HG03565 (cell line): ENCODE results near the gene PRKAR2B.
"Not testable (repeated sequence)": the region's sequence is repeated elsewhere in the genome, so short reads cannot be mapped to it uniquely, and the experiment has no call there.

Source experiments
- ATAC-seq: cut with Tn5 transposase; IDR thresholded peaks from one replicate; pipeline ENCODE4 v1.9.1; 2021; ENCODE audit warnings: mild to moderate bottlenecking, moderate library complexity; ENCODE audit not compliant: unreplicated experiment

PRKAR2B gene

DNA sequence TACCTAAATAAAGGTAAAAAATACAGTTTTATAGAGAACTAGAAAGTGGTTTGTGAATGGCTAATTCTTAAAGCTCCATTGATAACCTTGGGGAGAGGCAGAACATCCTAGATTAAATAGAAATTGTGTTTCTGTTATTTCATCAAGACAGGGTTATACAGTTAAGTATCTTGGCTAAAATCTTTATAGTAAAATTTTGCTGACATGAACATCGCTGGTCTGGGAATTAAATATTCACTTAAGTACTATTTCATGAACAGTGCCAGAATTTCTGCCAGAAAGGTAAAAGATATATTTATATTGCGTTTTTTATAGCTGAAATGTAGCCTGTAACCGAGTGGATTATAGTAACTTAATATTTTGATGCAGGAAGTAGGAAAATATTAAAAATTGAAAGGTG, 70.6 kb downstream of the PRKAR2B start:
- ATAC-seq: no peak

DNA sequence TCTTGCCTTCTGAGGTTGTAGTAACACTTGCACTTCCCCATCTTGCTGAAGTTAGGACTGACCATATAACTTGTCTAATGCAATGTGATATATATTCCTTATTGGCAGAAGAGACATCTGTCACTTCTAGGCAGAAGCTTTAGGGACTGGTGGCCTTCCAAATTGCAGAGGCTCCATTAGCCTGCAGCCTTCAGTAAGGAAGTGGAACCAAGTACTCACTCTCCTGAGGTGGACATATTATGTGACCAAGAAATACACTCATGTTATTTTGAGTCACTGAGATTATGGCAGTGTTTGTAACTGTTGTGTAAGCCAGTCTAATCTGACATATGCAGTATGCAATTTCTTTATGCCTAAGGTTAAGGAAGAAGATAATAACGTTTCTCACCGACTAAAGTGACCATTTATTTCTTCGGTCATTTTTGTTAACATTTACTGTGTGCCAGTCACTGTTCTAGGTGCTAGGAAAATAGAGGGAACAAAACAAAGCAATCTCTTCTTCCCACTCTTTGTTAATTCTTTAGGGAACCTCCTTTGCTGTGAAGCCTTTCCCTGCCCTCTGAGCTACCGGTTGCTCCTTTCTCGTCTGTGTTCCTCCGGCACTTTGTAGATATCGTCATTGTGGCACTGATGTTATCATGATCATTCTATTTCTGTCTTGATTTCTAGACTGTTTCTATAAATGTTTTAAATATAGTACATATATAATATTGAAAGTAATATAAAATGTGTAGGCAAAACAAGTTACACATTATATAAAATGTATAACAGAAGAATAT, 71.4 kb downstream of the PRKAR2B start:
- ATAC-seq: no peak

DNA sequence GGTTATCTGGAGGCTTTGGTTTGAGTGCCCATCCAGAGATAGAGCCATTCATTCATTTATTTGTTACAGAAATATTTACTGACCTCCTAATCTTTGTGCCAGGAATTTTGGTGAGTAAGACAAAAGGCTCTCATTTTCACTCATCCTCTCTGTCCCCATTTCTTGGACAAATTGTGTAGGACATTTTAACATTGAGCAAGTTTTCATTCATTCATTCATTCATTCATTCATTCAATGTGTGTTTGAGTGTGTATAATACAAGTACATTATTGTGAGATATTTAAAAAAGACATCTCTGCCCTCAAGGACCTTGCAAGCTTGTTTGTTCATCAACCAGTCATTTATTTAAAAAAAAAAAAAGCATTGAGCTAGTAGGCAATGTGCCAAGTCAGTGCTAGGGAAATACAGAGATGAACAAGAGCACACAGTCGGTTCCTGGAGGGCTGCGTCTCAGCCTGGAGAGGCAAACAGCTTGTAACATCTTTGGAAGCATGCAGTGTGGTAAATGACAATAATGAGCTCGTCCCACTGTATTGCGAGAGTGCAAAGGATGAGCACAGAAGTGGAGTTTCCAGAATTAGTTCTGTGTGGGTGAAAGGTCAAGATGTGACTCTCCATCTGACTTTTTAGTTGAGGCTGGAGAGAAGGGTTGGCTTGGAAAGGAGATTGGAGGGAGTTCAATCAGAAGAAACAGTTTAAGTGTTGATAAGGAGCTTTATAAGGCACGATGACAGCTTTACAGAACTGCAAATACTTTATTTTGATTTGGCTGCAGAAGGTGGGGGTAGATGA, 73.8 kb downstream of the PRKAR2B start:
- ATAC-seq: no peak

DNA sequence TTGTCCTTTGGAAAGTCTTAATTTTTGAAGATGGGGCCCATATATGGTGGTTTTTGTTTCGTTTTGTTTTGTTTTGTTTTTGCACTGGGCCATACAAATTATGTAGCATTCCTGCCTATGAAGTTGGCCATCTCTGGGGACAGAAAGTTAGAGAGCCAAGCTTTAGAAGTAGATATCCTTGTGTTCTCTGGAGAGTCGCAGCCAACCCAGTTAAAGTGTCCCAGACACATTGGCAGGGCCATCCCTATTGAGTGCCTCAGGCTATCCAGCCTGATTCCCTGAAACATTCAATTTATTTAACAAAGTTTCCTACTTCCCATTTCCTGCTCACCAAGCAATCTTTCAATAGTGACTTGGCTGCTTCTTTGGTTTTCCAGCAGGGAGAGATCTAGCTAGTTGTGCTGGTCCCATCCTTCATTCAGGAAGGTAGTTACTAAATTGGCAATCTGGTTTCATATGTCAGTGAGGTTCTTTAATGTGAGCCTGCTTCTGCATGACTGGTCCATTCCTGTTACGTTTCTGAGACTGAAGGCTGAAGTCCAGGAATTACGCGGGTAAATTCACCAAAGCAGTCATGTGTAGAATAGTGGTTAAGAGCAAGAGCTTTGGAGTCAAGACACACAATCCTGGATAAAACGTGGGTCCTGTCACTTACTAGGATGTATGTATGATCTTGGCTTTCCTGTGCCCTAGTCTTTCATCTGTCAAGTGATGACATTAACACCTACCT, 75.0 kb downstream of the PRKAR2B start:
- no peak for ATAC-seq

DNA sequence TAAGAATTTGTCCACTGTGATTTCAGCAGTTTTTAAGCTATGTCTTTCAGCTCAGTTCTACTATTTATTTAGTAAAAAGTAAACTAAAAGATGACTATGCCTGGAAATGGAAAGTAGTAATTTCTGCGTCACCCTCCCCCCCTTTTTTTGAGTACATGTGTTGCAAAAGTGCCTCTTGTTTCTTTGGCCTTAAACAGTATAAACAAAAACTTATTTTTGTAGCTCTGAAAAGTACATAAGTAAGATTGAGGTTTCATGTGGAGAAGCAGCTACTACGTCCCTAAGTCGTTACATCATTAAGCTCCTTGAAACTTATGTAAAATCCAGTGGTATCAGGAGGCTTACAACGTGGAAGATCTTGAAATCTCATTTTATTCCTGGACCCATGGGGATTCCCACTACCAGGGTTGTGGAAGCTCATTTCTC, 78.0 kb downstream of the PRKAR2B start:
- ATAC-seq: no peak

DNA sequence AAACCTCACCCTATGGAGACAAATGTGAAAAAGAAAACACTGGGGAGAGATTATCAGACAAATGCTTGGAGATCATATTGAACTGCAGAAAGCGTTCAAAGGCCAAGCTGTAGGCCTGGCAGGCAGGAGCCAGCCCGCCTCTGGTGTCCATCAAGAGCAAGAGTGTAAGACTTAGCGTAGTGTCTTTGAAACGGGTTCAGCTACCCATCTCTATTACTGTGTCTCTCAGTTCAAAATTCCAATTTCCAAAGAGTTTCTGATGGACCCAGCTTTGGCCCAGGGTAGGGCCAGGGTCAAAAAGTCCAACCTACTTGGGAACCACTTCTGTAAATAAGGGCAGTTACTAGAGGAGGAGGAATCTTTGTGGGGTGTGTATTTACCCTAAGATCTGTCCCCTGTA, 78.9 kb downstream of the PRKAR2B start:
- ATAC-seq: no peak

DNA sequence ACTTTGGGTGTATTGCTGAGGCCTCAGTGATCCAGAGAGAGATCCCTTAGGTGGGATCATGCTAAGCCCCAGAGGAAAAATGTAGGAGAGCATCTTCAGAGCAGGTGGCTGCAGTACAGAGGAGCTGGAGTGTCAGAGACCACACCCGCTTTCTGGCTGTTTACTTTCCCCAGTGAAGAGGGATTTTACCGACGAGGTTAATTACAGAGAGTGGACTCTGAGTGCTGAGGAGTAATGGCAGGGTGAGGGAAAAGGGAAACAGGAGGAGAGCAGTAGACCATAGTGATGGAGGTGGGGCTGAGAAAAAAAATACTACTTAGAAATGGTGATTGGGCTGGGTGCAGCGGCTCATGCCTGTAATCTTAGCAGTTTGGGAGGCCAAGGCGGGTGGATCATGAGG, 81.0 kb downstream of the PRKAR2B start:
- ATAC-seq: no peak

DNA sequence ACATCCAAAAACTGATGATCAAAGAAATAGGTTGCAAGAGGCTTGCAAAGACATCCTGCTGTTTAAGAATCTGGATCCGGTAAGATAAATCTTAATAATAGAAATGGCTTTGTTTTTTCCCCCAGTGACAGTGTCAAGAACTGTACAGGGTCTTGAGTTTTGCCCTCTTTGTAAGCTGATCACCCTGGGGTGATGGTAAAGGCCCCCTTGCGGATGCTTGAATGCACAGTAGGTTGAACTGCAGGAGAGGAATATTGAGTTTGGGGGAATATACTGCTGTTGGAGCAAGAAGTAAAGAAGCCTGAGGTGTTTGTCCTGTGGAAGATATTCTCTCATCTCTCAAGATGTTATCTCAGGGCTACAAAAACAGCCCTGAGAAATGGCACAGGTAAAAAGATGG, 83.7 kb downstream of the PRKAR2B start:
- ATAC-seq: no peak

DNA sequence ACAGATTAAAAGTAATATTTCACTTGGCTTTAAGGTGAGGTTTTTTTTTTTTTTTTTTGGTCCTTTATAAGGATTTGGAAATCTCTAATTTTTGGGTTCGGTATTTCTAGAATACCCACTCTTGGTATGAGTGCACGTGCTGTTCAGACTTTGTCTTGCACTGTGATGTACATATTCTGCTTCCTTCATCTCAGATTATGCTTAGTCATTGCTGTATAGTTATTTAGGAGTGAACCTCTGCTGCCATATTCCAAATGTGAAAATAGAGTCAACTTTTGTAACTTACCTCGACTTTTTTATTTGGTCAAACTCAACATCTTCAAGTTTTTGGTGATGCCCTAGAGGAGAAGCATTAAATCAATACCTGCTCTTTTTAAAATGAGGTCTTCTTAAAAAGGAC, 84.2 kb downstream of the PRKAR2B start:
- no peak for ATAC-seq

DNA sequence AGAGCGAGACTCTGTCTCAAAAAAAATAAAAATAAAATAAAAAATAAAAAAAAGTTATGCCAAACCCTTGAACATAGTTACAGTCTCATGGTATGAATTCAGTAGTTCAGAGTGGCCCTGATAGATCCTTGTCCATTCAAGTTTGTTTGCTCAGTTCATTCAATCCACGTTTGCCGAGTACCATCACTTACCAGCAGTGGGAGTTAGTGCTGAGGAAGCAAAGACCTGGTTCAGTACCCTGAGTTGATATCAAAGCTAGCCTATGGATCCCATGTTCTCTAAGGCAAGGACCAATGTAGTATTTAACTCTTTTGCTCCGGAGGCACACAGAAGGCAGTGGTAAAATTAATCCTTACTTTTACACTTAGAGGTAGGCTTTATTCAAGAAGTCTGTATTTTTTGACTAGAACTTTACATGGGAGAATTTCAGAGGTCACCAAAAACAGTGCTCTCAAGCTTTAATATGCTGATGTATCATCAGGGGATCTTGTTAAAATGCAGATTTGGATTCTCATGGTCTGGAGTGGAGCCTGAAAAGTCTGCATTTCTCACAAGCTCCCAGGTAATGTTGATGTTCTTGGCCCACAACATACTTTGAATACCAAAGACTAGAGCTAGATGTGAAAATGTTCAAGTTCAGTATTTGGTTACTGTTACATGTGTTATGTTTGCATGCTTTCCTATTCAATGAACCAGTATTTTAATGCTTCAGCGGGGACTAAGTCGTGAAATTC, 86.1 kb downstream of the PRKAR2B start:
- no peak for ATAC-seq

DNA sequence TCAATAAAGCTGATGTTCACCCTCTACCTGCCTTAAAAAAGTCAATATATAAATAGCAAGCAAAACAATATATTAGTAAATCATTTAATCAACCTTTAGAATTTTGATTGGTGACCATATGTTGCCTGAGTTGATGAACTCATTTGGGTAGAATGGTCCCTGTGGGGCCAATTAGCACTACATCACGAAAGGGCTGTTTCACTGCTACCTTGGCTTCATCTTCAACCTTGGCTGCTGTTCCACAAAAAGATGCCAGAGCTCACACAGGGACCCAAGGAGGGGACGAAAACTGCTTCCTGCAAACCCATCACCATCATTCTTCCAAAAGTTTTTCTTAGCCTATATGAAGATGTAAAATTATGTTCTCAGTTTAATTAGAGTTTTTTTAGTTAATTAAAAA, 88.9 kb downstream of the PRKAR2B start:
- no peak for ATAC-seq

DNA sequence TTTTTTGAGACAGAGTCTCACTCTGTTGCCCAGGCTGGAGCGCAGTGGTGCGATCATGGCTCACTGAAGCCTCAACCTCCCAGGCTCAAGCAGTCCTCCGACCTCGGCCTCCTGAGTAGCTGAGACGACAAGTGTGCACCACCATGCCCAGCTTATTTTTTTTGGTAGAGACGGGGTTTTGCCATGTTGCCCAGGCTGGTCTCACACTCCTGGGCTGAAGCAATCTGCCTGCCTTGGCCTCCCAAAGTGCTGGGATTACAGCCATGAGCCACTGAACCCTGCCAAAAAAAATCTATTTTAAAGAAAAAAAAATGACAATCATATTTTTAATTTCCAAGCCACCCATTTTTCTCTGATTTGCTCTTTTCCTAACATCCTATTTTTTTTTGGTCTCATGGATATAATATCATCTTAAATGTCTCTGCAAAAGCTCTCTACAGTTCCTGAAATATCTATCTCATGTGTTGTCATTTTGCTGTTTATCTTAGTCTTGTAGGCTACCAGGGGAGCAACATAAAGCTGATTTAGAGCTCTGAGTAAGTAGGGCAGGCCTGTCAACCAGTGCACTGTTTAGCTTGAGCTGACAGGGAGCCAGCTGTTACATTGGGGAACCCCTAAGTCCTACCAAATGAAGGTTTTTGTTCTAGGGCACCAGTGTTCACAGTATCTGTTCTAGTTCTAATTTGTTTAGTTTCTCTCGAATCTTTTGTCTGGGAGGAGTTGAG, 94.4 kb downstream of the PRKAR2B start:
- no peak for ATAC-seq

DNA sequence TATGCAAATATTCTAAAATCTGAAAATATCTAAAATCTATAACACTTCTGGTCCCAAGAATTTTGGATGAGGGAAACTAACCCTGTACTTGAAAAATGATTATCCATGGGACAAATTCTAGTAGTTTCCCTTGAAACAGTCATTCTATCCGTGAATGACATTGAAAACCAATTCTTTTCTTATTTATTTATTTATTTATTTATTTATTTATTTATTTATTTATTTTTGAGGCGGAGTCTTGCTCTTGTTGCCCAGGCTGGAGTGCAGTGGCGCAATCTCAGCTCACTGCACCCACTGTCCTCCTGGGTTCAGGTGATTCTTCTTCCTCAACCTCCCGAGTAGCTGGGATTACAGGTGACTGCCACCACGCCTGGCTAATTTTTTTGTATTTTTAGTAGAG, 99.4 kb downstream of the PRKAR2B start:
- not testable (repeated sequence) for ATAC-seq

DNA sequence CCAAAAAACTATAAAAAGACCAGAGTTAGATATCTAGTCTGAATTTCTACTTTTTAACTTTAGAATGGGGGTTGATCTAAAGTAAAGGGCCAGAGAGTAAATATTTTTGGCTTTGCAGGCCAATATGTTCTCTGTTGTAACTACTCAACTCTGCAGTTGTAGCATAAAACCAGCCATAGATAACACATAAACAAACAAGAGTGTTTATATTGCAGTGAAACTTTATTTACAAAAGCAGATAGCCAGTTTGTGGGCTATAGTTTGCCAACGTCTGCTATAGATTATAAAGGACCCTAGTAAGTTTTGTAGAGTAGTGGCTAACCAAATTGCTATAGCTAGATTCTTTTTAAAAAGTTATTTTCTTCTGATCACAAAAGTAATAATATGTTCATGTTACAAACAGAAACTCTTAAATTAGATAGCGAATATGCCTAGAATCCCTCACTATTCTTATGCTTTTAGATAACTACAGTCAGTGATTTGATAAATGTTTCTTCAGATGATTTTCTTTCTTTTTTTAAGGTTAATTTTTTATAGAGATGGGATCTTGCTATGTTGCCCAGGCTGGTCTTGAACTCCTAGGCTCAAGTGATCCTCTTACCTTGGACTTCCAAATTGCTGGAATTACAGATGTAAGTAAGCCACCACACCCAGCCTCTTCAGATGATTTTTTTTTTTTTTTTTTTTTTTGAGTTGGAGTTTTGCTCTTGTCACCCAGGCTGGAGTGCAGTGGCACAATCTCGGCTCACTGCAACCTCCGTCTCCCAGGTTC, 100.7 kb downstream of the PRKAR2B start:
- no peak for ATAC-seq

DNA sequence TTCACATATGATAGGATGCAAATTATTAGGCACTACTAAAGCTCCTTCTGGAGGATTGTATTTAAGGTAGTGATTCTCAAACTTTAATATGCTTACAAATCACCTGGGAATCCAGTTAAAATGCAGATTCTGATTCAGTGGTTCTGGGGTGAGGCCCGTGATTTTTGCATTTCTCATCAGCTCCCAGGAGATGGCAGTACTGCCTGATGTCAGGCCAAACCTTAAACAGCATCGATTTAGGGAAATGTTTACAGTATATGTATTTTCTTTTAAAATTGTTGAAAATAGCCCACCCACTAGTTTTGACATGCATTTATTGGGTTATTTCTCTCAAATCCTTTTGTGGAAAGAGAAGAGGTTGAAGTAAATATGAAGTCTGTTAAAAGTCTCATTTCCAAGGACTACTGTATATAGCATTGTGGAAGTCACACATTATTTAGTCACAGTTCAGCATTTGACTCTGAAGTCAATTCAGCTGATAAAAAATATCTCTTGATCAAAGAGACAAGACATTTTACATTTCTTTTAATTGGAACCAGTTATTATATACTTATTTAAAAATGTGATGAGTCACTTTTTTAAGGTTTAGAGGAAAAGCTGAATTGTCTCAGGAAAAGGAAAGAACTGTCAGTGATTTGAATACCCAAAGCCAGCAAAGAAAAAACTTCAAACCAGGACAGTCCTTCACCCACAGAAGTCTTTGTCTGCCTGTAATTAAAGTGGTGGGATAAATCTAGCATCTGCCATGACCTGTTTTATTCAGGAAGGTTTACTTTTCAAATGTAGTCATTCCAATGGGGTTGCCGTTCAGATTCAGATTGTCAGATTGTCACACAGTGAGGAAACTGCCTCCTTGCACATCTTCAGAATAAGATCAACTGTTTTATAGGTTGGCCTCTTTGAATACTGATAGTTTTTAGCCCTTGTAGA, 103.2 kb downstream of the PRKAR2B start:
- no peak for ATAC-seq

DNA sequence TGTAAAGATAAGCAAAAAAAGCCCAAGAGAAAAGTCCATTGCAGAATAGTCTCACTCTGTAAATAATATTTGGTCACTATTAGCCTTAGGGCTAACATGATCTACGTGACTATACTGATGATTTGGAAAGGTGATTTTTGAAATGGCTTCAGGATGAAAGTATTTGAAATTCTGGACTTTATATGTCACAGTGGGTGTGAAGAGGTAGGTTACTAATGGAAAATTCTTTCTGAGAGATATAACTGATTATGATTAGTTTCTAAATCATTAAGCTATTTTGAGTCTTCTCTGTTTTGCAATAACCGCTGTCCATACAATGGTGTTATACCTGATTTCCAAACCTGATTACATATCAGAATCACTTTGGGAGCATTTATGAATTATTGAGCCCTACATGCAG, 104.2 kb downstream of the PRKAR2B start:
- no peak for ATAC-seq

DNA sequence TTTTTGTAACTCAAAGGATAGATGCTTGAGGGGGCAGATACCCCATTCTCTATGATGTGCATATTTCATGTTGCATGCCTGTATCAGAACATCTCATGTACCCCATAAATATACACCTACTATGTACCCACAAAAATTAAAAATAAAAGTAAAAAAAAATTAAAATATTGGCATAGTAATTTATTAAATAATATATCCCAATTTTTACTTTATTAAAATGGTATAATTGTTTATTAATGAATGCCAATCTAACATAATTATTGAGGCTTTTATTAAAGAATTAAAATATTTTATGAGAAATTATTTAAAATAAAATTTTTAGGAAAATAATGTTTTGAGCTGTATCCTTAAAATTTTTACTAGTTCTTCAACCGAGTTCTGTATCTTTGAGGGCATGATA, 105.4 kb downstream of the PRKAR2B start:
- no peak for ATAC-seq

DNA sequence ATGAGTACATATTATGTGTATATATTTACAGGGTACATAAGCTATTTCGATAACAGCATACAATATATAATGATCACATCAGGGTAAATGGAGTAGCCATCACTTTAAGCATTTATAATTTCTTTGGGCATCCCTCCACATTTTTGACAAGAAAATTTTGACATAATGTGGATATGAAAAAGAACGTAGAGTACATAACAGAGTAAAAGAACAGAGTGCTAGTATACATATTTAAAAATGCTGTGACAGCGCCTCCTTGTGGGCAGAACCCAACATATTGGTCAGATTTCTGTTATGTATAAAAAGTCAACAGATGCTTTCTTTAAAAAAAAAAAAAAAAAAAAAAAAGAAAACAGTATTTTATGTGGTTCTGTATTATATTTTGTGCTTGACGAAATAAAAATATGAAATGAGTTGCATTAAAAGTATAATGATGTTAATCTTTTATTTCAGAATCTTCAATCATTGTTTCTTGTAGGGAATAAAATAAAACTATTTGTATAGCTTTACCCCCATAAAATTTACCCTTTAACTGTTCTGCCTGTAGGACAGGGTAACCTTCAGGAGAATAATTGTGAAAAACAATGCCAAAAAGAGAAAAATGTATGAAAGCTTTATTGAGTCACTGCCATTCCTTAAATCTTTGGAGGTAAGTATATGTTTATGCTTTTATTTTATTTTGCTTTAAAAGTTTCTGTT, 106.0 kb downstream of the PRKAR2B start:
- ATAC-seq: no peak
